GM12892 (cell line): ENCODE measurements around the gene ERC1.
"Not testable (repeated sequence)": the region's sequence is repeated elsewhere in the genome, so short reads cannot be mapped to it uniquely, and the experiment has no call there.

Source experiments
- DNase-seq: peaks from one replicate; pipeline ENCODE4 v3.0.0; 2011; ENCODE audit not compliant: insufficient read length
- FAIRE-seq: peaks from 2 replicates; lab custom pipeline; 2011; peaks lifted over from hg19 to GRCh38; lab: Jason Lieb, UNC
- POLR2A ChIP-seq: IDR thresholded peaks from 2 replicates; pipeline ENCODE4 v1.6.1; 2011; ENCODE audit warnings: low read depth, low read length, control low read depth
- POLR2AphosphoS5 ChIP-seq: IDR thresholded peaks from 2 replicates; pipeline ENCODE4 v1.6.1; 2011; ENCODE audit warnings: low read depth, low read length, control low read depth
- TAF1 ChIP-seq: IDR thresholded peaks from 2 replicates; pipeline ENCODE4 v1.6.1; 2011; ENCODE audit warnings: low read depth, mild to moderate bottlenecking, control low read depth, low read length, borderline replicate concordance

Gene ERC1

DNA sequence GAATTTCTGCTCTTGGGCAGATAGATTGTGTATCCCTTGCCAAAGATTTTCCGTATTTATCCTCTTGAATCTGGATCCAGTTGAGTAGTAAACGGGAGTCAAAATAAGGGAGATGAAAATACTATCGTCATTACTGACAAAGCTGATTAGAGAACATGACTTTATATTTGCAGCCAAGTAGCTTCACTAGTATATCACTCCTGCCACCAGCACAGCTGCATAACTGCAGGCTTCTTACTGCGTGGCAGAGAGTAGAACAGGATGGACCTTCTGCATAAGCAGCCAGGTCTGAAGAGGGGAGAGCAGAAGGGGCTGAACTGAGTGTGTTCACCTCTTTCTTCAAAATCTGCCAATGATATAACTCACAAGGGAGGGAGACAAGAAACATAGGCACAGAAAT, 319.6 kb downstream of the ERC1 start:
- no peak for DNase-seq
- peak; percentile 24 for FAIRE-seq
- TF ChIP-seq POLR2A (no peak), POLR2AphosphoS5 (no peak), TAF1 (no peak)

DNA sequence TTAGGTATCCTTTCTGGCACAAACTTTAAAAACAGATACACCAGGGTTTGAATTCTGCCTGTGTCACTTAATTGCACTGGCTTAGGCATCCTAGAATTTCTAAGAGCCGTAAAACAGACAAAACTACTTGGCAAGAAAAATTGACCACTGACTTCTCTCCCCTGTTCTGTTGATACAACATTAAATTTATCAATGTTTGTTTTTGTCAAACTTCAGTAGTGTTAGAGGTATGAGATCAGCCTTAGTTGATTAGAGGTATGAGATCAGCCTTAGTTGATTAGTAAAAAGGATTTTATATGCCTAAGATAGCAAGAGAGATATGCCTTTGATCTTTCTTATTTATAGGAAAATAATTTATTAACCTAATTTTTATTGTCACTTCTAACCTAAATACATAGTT, 320.1 kb downstream of the ERC1 start:
- no peak for TF ChIP-seq POLR2AphosphoS5
- TF ChIP-seq TAF1 = no peak
- no peak for TF ChIP-seq POLR2A
- FAIRE-seq = no peak
- no peak for DNase-seq

DNA sequence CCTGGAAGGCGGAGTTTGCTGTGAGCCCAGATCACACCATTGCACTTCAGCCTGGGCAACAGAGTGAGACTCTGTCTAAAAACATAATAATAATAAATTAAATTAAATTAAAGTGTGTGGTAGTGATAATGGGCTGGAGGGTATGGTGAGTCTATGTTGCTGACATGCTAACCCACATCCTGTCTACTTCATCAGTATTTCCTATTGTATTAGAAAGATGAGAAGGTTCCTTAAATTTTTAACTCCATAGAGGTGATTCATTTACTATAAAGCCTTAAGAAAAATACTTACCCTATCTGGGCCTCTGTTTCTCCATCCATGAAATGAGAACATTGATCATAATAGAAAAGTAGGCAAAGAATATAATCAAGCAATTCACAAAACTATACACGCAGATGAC, 322.9 kb downstream of the ERC1 start:
- DNase-seq = no peak
- no peak for FAIRE-seq
- no peak for TF ChIP-seq POLR2AphosphoS5
- TF ChIP-seq POLR2A = no peak
- TF ChIP-seq TAF1 = no peak

DNA sequence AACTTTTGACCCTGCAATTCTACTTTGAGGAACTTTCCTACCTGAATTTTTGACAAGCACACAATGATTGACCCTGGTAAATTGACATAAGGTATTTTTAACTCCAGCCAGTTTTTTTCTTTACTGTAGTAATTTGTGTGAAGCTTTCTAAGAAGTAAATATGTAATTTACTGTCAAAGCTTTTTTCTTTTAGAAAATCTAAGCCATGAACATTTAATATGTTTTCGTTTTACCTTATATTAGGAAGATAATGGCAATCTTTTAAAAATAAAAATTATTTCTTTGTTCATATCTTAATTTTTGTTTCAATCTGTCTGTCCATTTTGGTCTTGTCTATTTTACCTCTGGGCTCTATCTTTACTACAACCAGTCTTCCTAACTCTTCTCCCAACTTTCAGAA, 323.5 kb downstream of the ERC1 start:
- no peak for DNase-seq
- no peak for FAIRE-seq
- TF ChIP-seq POLR2AphosphoS5 (no peak), POLR2A (no peak), TAF1 (no peak)

DNA sequence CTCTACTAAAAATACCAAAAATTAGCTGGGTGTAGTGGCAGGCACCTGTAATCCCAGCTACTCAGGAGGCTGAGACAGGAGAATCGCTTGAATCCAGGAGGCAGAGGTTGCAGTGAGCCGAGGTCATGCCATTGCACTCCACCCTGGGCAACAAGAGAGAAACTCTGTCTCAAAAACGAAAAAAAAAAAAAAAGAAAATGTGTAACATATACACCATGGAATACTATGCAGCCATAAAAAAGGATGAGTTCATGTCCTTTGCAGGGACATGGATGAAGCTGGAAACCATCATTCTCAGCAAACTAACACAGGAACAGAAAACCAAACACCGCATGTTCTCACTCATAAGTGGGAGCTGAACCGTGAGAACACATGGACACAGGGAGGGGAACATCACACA, 326.0 kb downstream of the ERC1 start:
- FAIRE-seq, DNase-seq: not testable (repeated sequence)

DNA sequence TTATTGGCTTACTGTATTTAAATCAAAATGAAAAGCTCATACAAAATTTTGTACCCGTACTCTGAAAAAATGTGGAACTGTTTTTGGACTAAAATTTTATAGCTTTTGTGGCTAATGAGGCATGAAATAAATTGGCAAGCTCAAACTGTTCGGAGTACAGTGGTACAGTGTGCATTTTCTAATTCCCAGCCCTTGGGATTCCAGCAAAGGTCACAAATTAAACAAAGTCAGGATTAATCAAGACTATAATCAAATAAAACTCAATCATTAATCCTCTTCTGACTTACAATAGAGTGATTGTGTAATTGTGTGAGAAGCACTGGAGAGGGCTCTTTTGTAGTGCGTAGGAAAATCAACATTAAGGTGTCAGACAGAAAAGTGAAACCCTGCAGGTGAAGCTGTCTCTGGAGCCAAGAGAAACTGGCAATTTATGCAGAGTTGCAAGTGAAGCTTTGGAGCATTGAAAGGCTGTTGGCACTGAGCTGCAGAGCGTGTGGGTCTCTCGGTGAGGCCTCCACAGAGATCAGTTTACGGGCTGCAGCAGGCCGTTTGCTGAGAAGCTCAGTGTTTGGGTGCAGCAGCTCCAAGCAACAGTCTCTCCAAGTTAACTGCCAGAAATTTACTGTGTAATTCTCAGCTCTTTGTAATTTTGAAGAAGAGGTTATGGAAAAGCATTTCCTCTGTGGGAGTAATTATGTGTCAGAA, 327.5 kb downstream of the ERC1 start:
- TF ChIP-seq POLR2A (no peak), TAF1 (no peak), POLR2AphosphoS5 (no peak)

DNA sequence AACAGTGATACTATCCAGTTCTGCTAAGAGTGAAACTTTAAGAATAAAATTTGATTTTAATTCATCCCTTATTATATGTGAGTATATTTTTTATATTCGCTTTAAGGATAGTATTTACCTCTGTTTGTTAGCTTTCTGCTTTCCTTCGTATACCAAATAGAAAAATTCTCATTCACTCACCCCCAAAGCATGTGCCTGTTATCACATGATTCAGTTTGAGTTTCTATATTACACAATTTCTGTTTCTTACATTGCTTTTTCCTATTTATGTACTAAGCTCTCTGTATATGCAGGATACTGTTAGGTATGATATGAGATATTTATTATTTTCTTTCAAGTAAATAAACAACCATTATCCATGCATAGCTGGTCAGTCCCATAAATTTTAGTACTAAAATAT, 328.2 kb downstream of the ERC1 start:
- FAIRE-seq (no peak), DNase-seq (no peak)
- TF ChIP-seq TAF1 = no peak
- TF ChIP-seq POLR2AphosphoS5 = no peak
- TF ChIP-seq POLR2A = no peak

More for the DNA sequence above, 327.5 kb downstream of the ERC1 start:
- DNase-seq (no peak), FAIRE-seq (no peak)

DNA sequence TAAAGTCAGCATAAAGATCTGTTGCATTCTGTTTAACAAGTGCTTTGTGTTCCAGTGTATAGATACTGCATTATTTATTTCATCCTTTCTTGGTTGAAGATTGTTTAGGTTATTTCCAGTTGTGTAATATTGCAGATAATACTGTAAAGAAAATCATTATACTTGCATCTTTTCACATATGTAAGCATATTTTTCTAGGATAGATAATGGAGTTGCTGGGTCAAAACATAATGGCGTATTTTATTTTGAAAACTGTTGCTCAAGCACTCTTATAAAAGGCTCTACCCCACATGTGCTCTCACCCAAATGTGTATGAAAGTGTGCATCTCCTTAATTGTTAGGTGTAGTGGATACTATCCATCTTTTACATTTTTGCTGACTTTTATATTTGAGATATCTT, 329.0 kb downstream of the ERC1 start:
- FAIRE-seq (no peak), DNase-seq (no peak)
- TF ChIP-seq POLR2AphosphoS5 (no peak), TAF1 (no peak), POLR2A (no peak)

DNA sequence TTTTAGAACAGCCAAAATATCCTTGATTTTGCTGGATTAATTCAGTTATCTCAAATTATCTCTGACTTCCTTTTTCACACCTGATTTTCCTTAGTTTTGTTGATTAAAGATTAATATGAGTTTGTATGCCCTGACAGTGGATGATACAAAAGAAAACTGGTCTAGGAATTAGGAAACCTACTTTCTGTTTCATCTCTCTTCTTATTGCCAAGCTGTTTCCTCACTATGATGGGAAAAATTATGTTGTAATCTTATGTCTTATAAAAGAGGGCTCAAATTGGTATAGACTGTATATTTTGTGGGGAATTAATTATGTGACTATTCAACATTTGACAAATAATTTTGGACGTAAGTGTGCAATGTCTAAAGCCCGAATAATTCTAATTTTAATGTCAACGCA, 331.8 kb downstream of the ERC1 start:
- DNase-seq (no peak), FAIRE-seq (no peak)
- TF ChIP-seq TAF1 (no peak), POLR2AphosphoS5 (no peak), POLR2A (no peak)

DNA sequence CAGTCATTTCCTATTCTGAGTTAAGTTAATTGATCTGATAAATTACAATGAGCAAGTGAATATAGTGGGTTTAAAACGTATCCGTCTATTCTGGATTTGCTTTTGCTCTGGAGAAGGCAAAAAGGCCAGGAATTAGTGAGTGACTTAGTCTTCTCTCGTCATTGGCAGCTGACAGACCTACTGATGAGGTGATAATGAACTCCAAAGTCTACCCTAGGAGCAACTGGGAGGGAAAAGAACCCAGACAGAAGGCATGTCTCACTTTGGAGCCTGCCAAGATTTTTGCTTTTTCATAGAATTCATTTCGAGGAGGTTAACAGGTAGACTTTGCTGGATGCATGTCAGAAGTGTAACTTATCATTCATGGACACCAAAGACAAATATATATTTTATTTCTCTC, 333.1 kb downstream of the ERC1 start:
- TF ChIP-seq POLR2A (no peak), POLR2AphosphoS5 (no peak), TAF1 (no peak)
- no peak for DNase-seq
- FAIRE-seq = no peak

DNA sequence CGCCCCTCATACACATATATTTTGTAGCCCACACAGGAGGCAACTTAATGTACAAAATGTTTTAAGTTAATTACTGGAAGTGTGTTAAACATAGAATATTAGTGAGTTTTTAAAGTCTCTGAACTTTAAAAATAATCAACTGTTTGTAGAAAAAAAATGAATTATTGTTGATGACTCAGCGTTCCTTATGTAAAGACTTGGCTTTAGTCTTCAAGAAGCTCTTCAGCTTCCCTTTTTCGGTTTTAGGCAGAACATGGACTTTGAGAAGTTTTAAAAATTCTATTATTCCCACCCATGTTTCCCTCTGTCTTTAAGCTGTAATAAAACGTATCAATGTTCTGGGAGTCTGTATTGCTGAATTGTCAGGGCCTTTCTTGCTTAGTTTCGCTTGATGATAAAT, 333.9 kb downstream of the ERC1 start:
- FAIRE-seq (no peak), DNase-seq (no peak)
- TF ChIP-seq POLR2A (no peak), TAF1 (no peak), POLR2AphosphoS5 (no peak)

DNA sequence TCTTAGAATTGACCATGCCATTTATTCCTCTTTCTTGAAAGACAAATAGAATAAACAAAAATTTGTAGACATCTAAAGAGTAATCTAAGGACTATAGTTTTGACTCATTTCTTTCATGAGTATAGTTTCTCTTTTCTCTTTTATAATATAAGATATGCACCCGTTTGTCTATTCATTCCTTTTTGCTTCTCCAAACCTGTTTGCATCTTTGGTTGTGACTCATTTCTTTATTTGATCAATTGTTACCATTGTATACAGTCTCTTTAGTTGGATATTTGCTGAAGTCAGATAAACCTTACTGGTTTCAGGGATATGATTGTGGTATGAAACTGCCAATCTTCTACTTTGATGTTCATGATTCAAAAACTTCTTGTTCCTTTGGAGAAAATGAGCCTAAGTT, 334.6 kb downstream of the ERC1 start:
- no peak for DNase-seq
- TF ChIP-seq TAF1 (no peak), POLR2AphosphoS5 (no peak), POLR2A (no peak)
- no peak for FAIRE-seq

DNA sequence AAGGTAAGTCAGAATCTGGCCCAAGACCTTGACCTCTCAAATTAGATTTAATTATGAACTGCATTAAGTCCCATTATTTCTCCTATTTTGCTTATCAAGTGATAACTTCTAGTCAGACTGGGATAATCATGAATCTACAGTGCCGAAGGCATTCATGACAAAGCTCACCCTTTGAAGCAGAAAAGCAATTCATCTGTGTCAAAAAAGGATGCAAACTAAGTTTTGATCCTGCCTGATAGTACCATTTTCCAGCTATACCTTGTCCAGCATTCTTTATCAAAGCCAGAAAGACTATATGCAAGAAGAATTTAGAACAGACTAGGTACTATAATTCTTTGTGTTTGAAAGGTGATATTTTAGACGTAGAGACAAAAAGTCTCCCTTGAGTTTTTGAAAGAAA, 335.2 kb downstream of the ERC1 start:
- DNase-seq (no peak), FAIRE-seq (no peak)

More for the DNA sequence above, 335.2 kb downstream of the ERC1 start:
- TF ChIP-seq POLR2A = no peak
- no peak for TF ChIP-seq TAF1
- TF ChIP-seq POLR2AphosphoS5 = no peak
